OCI-LY3 (cell line): ENCODE data around the gene HOXA6.

Experiments
- H2AFZ ChIP-seq: fragments of 200-600, 300-600 bp; shearing (Covaris generic); 2 replicates; pipeline ENCODE4 v1.6.0; 2014; ENCODE audit warnings: antibody characterized with exemption, low read depth, low read length
- H3K27ac ChIP-seq: fragments of 200-600, 300-600 bp; sonication (generic); 2 replicates; pipeline ENCODE4 v1.5.1; 2014; ENCODE audit warnings: mild to moderate bottlenecking, low read length, moderate library complexity, mixed read lengths
- H3K27me3 ChIP-seq: fragments of 200-600, 300-600 bp; sonication (generic); 2 replicates; pipeline ENCODE4 v1.6.1; 2014; ENCODE audit warnings: low read depth, low read length, mixed read lengths
- H3K36me3 ChIP-seq: fragments of 200-600, 300-600 bp; sonication (generic); replicated peaks from 2 replicates; pipeline ENCODE3; 2014; ENCODE audit warnings: low read depth, low read length, mixed read lengths
- H3K4me1 ChIP-seq: fragments of 300-600, 200-600 bp; sonication (generic); 2 replicates; pipeline ENCODE4 v1.6.1; 2014; ENCODE audit warnings: low read length, mixed read lengths
- H3K4me2 ChIP-seq: fragments of 200-600, 300-600 bp; sonication (generic); 2 replicates; pipeline ENCODE4 v1.6.1; 2014; ENCODE audit warnings: low read length, mixed read lengths
- H3K4me3 ChIP-seq: fragments of 300-600, 200-600 bp; sonication (generic); 2 replicates; pipeline ENCODE4 v1.5.1; 2014; ENCODE audit warnings: antibody characterized with exemption, mild to moderate bottlenecking, low read length, moderate library complexity
- H3K79me2 ChIP-seq: fragments of 300-600, 200-600 bp; shearing (Covaris generic); 2 replicates; pipeline ENCODE4 v1.6.1; 2014; ENCODE audit warnings: mild to moderate bottlenecking, low read length, mixed read lengths
- H3K9ac ChIP-seq: fragments of 300-600, 200-600 bp; shearing (Covaris generic); 2 replicates; pipeline ENCODE4 v1.6.0; 2014; ENCODE audit warnings: mild to moderate bottlenecking, low read length, moderate library complexity
- H3K9me3 ChIP-seq: fragments of 200-600, 300-600 bp; shearing (Covaris generic); 2 replicates; pipeline ENCODE4 v1.6.1; 2014; ENCODE audit warnings: low read length, mixed read lengths; ENCODE audit not compliant: insufficient read depth
- H4K20me1 ChIP-seq: fragments of 200-600, 300-600 bp; sonication (generic); 2 replicates; pipeline ENCODE4 v1.6.1; 2016; ENCODE audit warnings: low read length, mixed read lengths; ENCODE audit not compliant: insufficient read depth
- CTCF ChIP-seq: fragments of 200-600, 300-600 bp; sonication (generic); IDR thresholded peaks from 2 replicates; pipeline ENCODE4 v1.5.1; 2014; ENCODE audit warnings: antibody characterized with exemption, low read length, low read depth
- EZH2phosphoT487 ChIP-seq: fragments of 200-600 bp; shearing (Covaris generic); IDR thresholded peaks from 2 replicates; pipeline ENCODE4 v1.6.1; 2018; ENCODE audit warnings: antibody characterized with exemption, mixed run types, low read depth

Gene HOXA6

DNA sequence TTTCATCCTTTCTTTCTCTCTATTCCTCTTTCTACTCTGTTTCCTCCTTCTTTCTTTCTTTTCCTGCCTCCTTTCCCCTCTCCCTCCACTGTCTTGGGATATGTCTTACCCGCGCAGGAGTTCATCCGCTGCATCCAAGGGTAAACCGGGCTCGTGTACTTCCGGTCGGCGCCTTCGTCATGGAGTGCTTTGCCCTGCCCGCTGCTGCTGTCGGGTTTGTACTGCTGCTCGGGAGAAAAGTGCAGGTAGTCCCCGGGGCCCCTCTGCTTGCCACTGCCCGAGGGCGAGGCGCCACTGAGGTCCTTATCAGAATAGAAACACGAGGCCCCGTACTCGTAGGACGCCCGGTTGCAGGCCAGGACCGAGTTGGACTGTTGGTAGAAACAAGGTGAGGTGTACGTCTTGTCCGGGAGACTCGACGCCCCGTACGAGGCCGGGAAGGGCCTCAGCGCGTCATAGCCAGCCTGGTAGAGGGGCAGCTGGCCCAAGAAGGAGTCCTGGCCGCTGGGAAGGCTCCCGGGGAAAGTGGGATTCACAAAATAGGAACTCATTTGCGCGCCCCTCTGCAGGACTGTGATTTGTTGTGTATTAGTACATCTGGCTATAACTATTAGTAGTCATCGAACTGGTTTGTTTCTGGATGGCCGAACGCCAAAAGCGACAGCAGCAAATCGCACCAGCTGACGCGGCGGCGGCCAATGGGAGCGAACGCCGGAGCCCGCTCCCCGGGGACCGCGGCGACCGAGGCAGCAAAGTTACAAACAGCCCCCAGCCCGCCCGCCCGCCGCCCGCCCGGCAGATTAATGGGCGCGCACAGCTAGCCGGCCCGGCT lies at the start of gene HOXA6:
HOXA6 (minus strand) TSS at position 576 of the 832 bp plus-strand sequence; CDS start at position 551, 25 bp downstream.
- no peak for TF ChIP-seq CTCF
- no peak for TF ChIP-seq EZH2phosphoT487
- no peaks in the 10 kb centered on the region for H4K20me1 ChIP-seq
- no peaks in the 10 kb centered on the region for H3K9me3 ChIP-seq
- H3K9ac ChIP-seq: no peak within 1 kb of the TSS
- peaks cover 10% of the 10 kb centered on the region; the same call in 1 of the 2 replicates for H3K4me1 ChIP-seq
- no peak within 1 kb of the TSS for H2AFZ ChIP-seq
- no peaks in the 10 kb centered on the region for H3K36me3 ChIP-seq
- no peak within 1 kb of the TSS for H3K4me2 ChIP-seq
- peaks cover 12% of the 10 kb centered on the region for H3K79me2 ChIP-seq
- no peak within 1 kb of the TSS for H3K27ac ChIP-seq
- H3K27me3 ChIP-seq: no peaks in the 10 kb centered on the region
- no peak within 1 kb of the TSS for H3K4me3 ChIP-seq

DNA sequence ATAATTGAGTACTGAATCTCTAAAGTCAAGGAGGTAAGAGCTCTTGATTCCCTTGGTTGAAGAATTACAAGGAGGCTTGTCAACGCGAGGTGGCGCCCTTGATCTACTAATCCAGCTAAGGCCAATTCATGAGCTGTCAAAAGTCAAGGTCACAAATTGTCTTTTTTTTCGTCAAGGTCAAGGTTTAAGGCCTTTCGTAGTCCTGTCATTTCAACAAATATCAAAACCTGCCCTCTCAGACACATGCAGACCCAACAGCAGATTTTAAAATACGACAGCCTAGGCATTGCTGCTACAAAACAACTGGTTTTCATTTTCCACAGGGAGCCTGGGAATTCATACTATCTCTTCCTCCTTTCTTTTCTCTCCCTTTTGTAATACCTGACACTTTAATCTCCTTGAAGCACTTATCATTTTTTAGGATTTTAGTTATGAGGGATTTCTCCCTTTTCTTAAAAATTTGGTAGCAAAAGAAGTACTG lies 48.8 kb upstream of the HOXA6 start:
- Histone ChIP-seq H3K9me3 (no peaks in the 10 kb centered on the region), H3K4me1 (peaks cover 7% of the 10 kb centered on the region), H2AFZ (no peak overlapping the region), H3K36me3 (no peaks in the 10 kb centered on the region), H3K79me2 (no peaks in the 10 kb centered on the region), H3K9ac (no peak overlapping the region), H3K27ac (no peak overlapping the region), H4K20me1 (no peaks in the 10 kb centered on the region), H3K27me3 (no peaks in the 10 kb centered on the region), H3K4me2 (peak overlapping the region; percentile 47; the same call in 1 of the 2 replicates), H3K4me3 (no peak overlapping the region)
- peak; percentile 78 for TF ChIP-seq CTCF
- TF ChIP-seq EZH2phosphoT487: no peak

- Histone ChIP-seq H3K4me1 (no peaks in the 10 kb centered on the region), H3K36me3 (no peaks in the 10 kb centered on the region), H2AFZ (no peak overlapping the region), H3K9me3 (no peaks in the 10 kb centered on the region), H3K4me2 (no peak overlapping the region), H3K27me3 (no peaks in the 10 kb centered on the region), H3K79me2 (no peaks in the 10 kb centered on the region), H3K4me3 (no peak overlapping the region), H4K20me1 (no peaks in the 10 kb centered on the region), H3K27ac (no peak overlapping the region), H3K9ac (no peak overlapping the region)
- TF ChIP-seq EZH2phosphoT487: no peak
- no peak for TF ChIP-seq CTCF
Measured at GRCh38 chr7:27194686-27195379, 47.3 kb upstream of the HOXA6 start.

- Histone ChIP-seq H3K4me1 (no peaks in the 10 kb centered on the region), H3K9me3 (no peaks in the 10 kb centered on the region), H3K4me2 (no peak overlapping the region), H4K20me1 (no peaks in the 10 kb centered on the region), H3K27me3 (no peaks in the 10 kb centered on the region), H3K36me3 (no peaks in the 10 kb centered on the region), H3K79me2 (no peaks in the 10 kb centered on the region), H2AFZ (no peak overlapping the region), H3K9ac (no peak overlapping the region), H3K27ac (no peak overlapping the region), H3K4me3 (no peak overlapping the region)
- TF ChIP-seq CTCF (no peak), EZH2phosphoT487 (no peak)
Measured at GRCh38 chr7:27194002-27194352, 46.4 kb upstream of the HOXA6 start.
